Esophagus (tissue), 2 donors: ENCODE data around the gene TSPO. TPM values are rescaled to one million over a fixed set of nuclear protein-coding genes. Genes with fewer than 3 reads are reported as not detected.
"Not testable (repeated sequence)": the region's sequence is repeated elsewhere in the genome, so short reads cannot be mapped to it uniquely, and the experiment has no call there.

Experiments
- H3K27ac ChIP-seq, 2 donors: one replicate each; pipeline ENCODE4 v1.5.1; 2013; ENCODE audit warnings: low read depth in 2 of 2, mild to moderate bottlenecking in 2 of 2, inconsistent platforms in 1 of 2, low read length in 1 of 2, moderate library complexity in 1 of 2
- H3K27me3 ChIP-seq, 2 donors: one replicate each; pipeline ENCODE4 v1.6.1; 2013; ENCODE audit warnings: low read length in 2 of 2, control low read depth in 1 of 2, mild to moderate bottlenecking in 1 of 2; ENCODE audit not compliant: insufficient read depth in 2 of 2, control insufficient read depth in 1 of 2
- H3K36me3 ChIP-seq, 2 donors: one replicate each; pipeline ENCODE4 v1.6.1; 2013; ENCODE audit warnings: low read length in 1 of 2; ENCODE audit not compliant: control insufficient read depth in 2 of 2, insufficient read depth in 2 of 2
- H3K4me1 ChIP-seq, 2 donors: one replicate each; pipeline ENCODE4 v1.6.1; 2013; ENCODE audit warnings: low read length in 1 of 2; ENCODE audit not compliant: control insufficient read depth in 2 of 2, insufficient read depth in 2 of 2
- H3K4me3 ChIP-seq, 2 donors: one replicate each; pipeline ENCODE4 v1.5.1; 2013; ENCODE audit warnings: low read length in 2 of 2, mild to moderate bottlenecking in 2 of 2, low read depth in 1 of 2, moderate library complexity in 1 of 2
- H3K9me3 ChIP-seq, 2 donors: one replicate each; pipeline ENCODE4 v1.6.1; 2013; ENCODE audit warnings: mild to moderate bottlenecking in 2 of 2, low read depth in 1 of 2, low read length in 1 of 2, moderate library complexity in 1 of 2; ENCODE audit not compliant: control insufficient read depth in 2 of 2, insufficient read depth in 1 of 2
- WGBS, 2 donors: extraction: QIAGEN DNeasy Blood & Tissue Kit; methylation state at CpG; one replicate each; pipeline ENCODE4 v1.1.7; 2013; 5-methylcytosine and 5-hydroxymethylcytosine counted together
- polyA plus RNA-seq, 2 donors: library from polyadenylated mRNA; stranded (reverse); fragments of 200-250 nt; gene quantifications; one replicate each; pipeline ENCODE4 v1.2.3, GENCODE V29; 2013
- donor health status: healthy with polysubstance abuse.
- donor health status: Bipolar disorder and iron deficiency.

Gene TSPO
- polyA plus RNA-seq, 2 donors: 660 to 791 TPM

DNA sequence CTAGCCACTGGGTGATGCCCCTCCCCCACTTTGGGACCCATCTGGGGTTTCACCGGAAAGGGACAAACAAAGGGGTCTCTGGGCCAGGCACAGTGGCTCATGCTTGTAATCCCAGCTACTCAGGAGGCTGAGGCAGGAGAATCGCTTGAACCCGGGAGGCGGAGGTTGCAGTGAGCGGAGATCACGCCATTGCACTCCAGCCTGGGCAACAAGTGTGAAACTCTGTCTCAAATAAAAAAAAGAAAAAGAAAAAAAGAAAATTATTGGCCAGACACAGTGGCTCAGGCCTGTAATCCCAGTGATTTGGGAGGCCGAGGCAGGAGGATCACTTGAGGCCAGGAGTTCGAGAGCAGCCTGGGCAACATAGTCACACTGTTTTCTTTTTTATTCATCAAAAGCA lies 6.0 kb upstream of the TSPO start:
- not testable (repeated sequence) for H3K36me3 ChIP-seq, H3K27me3 ChIP-seq, H3K4me1 ChIP-seq, H3K4me3 ChIP-seq, H3K9me3 ChIP-seq
- H3K27ac ChIP-seq: peak overlapping the region; percentile 73 to 82
- WGBS, 2 donors: 88 to 90% methylated on average over 8 of the region's 8 CpGs

GRCh38 chr22:43146332-43146731 lies 5.0 kb upstream of the TSPO start:
- peaks cover 0 to 13% of the 10 kb centered on the region in 2 donors for H3K4me1 ChIP-seq
- H3K27ac ChIP-seq, H3K4me3 ChIP-seq, H3K36me3 ChIP-seq, H3K9me3 ChIP-seq, H3K27me3 ChIP-seq: not testable (repeated sequence)
- WGBS, 2 donors: 86 to 88% methylated on average over 15 of the region's 15 CpGs

DNA sequence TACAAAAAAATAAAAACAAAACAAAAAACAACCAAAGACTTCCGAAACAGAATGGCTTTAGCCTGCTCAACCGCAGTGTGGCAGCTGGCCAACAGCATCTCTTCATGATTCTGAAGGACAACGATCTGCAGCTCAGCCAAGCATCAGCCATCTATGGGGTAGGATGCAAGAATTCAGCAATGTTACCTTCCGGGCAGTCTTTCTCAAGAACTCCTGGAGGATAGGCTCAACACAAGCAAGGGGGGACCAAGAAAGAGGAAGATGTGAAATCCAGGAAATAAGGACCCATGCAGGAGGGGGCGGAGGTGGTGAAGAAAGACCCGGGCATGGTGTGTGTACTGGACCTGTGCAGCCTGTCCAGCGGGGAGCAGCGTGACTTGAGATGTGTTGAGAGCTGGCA lies 3.5 kb upstream of the TSPO start:
- H3K4me3 ChIP-seq: no peak overlapping the region
- no peaks in the 10 kb centered on the region for H3K27me3 ChIP-seq
- H3K4me1 ChIP-seq: peaks cover 0 to 13% of the 10 kb centered on the region in 2 donors
- no peaks in the 10 kb centered on the region for H3K36me3 ChIP-seq
- H3K9me3 ChIP-seq: no peaks in the 10 kb centered on the region
- H3K27ac ChIP-seq: no peak overlapping the region
- WGBS, 2 donors: 67 to 68% methylated on average over 8 of the region's 8 CpGs

DNA sequence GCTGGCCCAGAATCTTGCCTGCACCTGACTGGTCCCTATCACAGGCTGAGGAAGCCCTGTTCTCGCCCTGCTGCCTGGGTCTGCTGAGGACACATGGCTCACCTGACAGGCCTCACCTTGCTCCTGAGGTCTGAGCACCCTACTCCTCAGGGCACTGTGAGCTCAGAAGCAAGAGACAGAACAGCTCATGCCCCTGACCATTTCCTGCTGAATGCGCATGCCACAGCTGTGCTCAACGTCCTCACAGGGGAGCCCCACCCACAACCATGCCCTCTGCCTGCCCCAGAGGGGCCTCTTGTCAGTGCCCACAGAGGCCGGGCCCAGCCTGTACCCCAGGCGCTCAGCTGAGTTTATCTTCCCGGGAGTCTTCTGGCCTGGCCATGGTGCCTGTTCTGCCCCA lies 2.8 kb upstream of the TSPO start:
- H3K4me1 ChIP-seq: peaks cover 0 to 13% of the 10 kb centered on the region in 2 donors
- no peaks in the 10 kb centered on the region for H3K27me3 ChIP-seq
- no peak overlapping the region for H3K4me3 ChIP-seq
- no peaks in the 10 kb centered on the region for H3K9me3 ChIP-seq
- 50 to 60% methylated on average over 6 of the region's 6 CpGs for WGBS, 2 donors
- H3K27ac ChIP-seq: peak overlapping the region; percentile 45 to 52
- no peaks in the 10 kb centered on the region for H3K36me3 ChIP-seq

- peak overlapping the region; percentile 42 to 84 for H3K4me3 ChIP-seq
- no peaks in the 10 kb centered on the region for H3K9me3 ChIP-seq
- WGBS, 2 donors: 70 to 71% methylated on average over 15 of the region's 15 CpGs
- H3K27ac ChIP-seq: peak overlapping the region; percentile 79 to 97
- H3K27me3 ChIP-seq: no peaks in the 10 kb centered on the region
- H3K4me1 ChIP-seq: peaks cover 3 to 23% of the 10 kb centered on the region in 2 donors
- H3K36me3 ChIP-seq: no peaks in the 10 kb centered on the region
Observed at GRCh38 chr22:43150731-43151206, 590 bp upstream of the TSPO start.

- H3K27me3 ChIP-seq: no peaks in the 10 kb centered on the region
- H3K4me3 ChIP-seq: peak overlapping the region; percentile 84 to 95
- peaks cover 0 to 2% of the 10 kb centered on the region in 2 donors for H3K36me3 ChIP-seq
- WGBS, 2 donors: 6 to 7% methylated on average over 18 of the region's 18 CpGs
- H3K9me3 ChIP-seq: no peaks in the 10 kb centered on the region
- peak overlapping the region; percentile 97 to 98 for H3K27ac ChIP-seq
- H3K4me1 ChIP-seq: peaks cover 3 to 32% of the 10 kb centered on the region in 2 donors
Observed at GRCh38 chr22:43152003-43152356, 621 bp downstream of the TSPO start.

DNA sequence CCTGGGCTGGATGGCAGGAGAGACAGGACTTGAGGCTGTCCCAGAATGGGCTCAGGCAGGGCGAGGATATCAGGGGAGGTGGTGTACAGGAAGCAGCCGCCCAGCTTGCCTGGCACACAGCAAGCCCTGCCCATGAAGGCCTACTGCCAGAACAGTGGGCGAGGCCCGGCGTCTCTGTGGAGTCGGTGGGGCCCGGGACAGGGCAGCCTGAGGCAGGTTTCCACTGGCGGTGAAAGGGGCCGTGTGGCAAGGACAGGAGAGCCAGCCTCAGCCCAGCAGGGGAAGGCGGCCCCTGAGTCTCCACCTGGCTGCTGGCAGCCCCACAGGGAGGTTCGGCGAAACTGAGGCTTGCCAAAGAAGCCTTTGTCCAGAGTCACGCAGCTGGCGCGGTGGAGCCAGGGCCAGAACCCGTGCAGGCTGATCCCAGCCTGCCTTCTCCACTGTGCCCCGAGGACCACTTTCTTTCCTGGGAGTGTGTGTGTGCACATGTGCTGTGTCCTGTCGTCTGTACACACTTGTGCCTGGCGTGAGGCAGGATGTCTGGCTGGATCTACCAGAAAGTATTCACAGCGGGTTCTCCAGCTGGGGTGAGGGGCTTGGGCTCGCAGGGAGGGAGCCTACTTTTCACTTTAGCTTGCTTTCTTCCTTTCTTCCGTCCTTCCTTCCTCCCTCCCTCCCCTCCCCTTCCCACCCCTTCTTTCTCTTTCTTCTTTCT lies 1.2 kb downstream of the TSPO start:
- Histone ChIP-seq H3K4me3 (peak overlapping the region; percentile 84 to 95), H3K27me3 (no peaks in the 10 kb centered on the region), H3K36me3 (peaks cover 0 to 2% of the 10 kb centered on the region in 2 donors), H3K9me3 (no peaks in the 10 kb centered on the region), H3K4me1 (peaks cover 3 to 33% of the 10 kb centered on the region in 2 donors), H3K27ac (peak overlapping the region; percentile 97 to 98)
- WGBS, 2 donors: 4 to 9% methylated on average over 22 of the region's 22 CpGs

DNA sequence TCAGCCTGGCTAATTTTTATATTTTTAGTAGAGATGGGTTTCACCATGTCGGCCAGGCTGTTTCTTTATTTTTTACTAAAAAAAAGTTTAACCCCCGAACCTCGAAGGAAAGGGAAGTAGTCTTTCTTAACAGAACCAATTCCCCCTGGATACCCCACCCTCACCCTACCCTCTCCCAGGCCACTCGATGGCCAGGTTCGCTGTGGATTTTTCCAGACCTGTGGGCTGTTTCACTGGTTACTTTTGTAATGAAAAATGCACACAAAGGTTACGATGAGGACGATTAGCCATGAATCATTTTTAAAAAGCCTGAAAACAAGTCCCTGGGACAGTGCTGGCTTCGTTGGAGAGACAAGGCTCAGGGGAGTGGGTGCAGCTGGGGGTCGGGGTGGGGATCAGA lies 2.5 kb downstream of the TSPO start:
- peak overlapping the region in 1 of 2 donors; percentile 40 for H3K27ac ChIP-seq
- H3K4me1 ChIP-seq: peaks cover 6 to 36% of the 10 kb centered on the region in 2 donors
- peak overlapping the region in 1 of 2 donors; percentile 9 for H3K4me3 ChIP-seq
- WGBS, 2 donors: 53 to 61% methylated on average over 9 of the region's 9 CpGs
- H3K27me3 ChIP-seq: no peaks in the 10 kb centered on the region
- H3K36me3 ChIP-seq: peaks cover 0 to 4% of the 10 kb centered on the region in 2 donors
- no peaks in the 10 kb centered on the region for H3K9me3 ChIP-seq

GRCh38 chr22:43154887-43155536 lies 3.7 kb downstream of the TSPO start:
- Histone ChIP-seq H3K27me3 (no peaks in the 10 kb centered on the region), H3K4me3 (no peak overlapping the region), H3K36me3 (peaks cover 0 to 14% of the 10 kb centered on the region in 2 donors), H3K9me3 (no peaks in the 10 kb centered on the region), H3K4me1 (peaks cover 6 to 47% of the 10 kb centered on the region in 2 donors), H3K27ac (peak overlapping the region; percentile 32 to 69)
- WGBS, 2 donors: 70 to 75% methylated on average over 27 of the region's 27 CpGs
